ENCODE measurements around the gene PRPF18. TPM values are rescaled to one million over a fixed set of nuclear protein-coding genes. Genes with fewer than 3 reads are reported as not detected.

The PRPF18 gene
- total and polyA plus RNA-seq, 2 experiments from 2014 or later, result 19.3 to 24.7 TPM

- 94% methylated on average over 12 of the region's 12 CpGs for whole genome bisulfite sequencing (ENCODE audit: low lambda C conversion rate, missing lambda C conversion rate)
- no peak overlapping the region for H3K27ac ChIP-seq
- H3K9me2 ChIP-seq (replicated peaks; ENCODE audit: insufficient read depth), result no peaks in the 10 kb centered on the region
- no peak overlapping the region for H3K4me2 ChIP-seq
- no peaks in the 10 kb centered on the region for H3K36me3 ChIP-seq (replicated peaks; ENCODE audit: insufficient read depth, low read depth)
- TF ChIP-seq EZH2phosphoT487 (IDR thresholded peaks at IDR 0.05; ENCODE audit: low read depth, severe bottlenecking, unreplicated experiment) (no peak), CTCF (IDR thresholded peaks at IDR 0.05; ENCODE audit: poor library complexity) (no peak), EZH2 (IDR thresholded peaks at IDR 0.05; ENCODE audit: borderline replicate concordance) (no peak)
- DNase-seq (ENCODE audit: low spot score), result no peak
- no peaks in the 10 kb centered on the region for H3K9me3 ChIP-seq (ENCODE audit: low read depth)
- no peaks in the 10 kb centered on the region for H3K79me2 ChIP-seq
- H3K27me3 ChIP-seq, result no peaks in the 10 kb centered on the region
- no peak overlapping the region for H2AFZ ChIP-seq
- H3K4me3 ChIP-seq, result no peak overlapping the region
- no peaks in the 10 kb centered on the region for H4K20me1 ChIP-seq (ENCODE audit: insufficient read depth, poor library complexity, severe bottlenecking)
- H3K4me1 ChIP-seq (ENCODE audit: insufficient read depth), result no peaks in the 10 kb centered on the region
These were observed 61.7 kb downstream of the PRPF18 start for GRCh38 chr10:13648425-13648824.

GRCh38 chr10:13649844-13650520 is 63.2 kb downstream of the PRPF18 start:
- WGBS (ENCODE audit: low lambda C conversion rate, missing lambda C conversion rate), result 92% methylated on average over 5 of the region's 5 CpGs
- no peaks in the 10 kb centered on the region for H3K36me3 ChIP-seq (replicated peaks; ENCODE audit: insufficient read depth, low read depth)
- H2AFZ ChIP-seq, result no peak overlapping the region
- H3K27ac ChIP-seq, result no peak overlapping the region
- no peak overlapping the region for H3K4me2 ChIP-seq
- H3K79me2 ChIP-seq, result no peaks in the 10 kb centered on the region
- H4K20me1 ChIP-seq (ENCODE audit: insufficient read depth, poor library complexity, severe bottlenecking), result no peaks in the 10 kb centered on the region
- no peak for TF ChIP-seq CTCF (IDR thresholded peaks at IDR 0.05; ENCODE audit: poor library complexity)
- no peak for TF ChIP-seq EZH2 (IDR thresholded peaks at IDR 0.05; ENCODE audit: borderline replicate concordance)
- TF ChIP-seq EZH2phosphoT487 (IDR thresholded peaks at IDR 0.05; ENCODE audit: low read depth, severe bottlenecking, unreplicated experiment), result no peak
- no peak for DNase-seq (ENCODE audit: low spot score)
- H3K4me1 ChIP-seq (ENCODE audit: insufficient read depth), result no peaks in the 10 kb centered on the region
- no peaks in the 10 kb centered on the region for H3K9me3 ChIP-seq (ENCODE audit: low read depth)
- H3K4me3 ChIP-seq, result no peak overlapping the region
- H3K27me3 ChIP-seq, result no peaks in the 10 kb centered on the region
- no peaks in the 10 kb centered on the region for H3K9me2 ChIP-seq (replicated peaks; ENCODE audit: insufficient read depth)

- TF ChIP-seq CTCF (IDR thresholded peaks at IDR 0.05; ENCODE audit: poor library complexity) (no peak), EZH2 (IDR thresholded peaks at IDR 0.05; ENCODE audit: borderline replicate concordance) (no peak), EZH2phosphoT487 (IDR thresholded peaks at IDR 0.05; ENCODE audit: low read depth, severe bottlenecking, unreplicated experiment) (no peak)
- 80% methylated on average over 5 of the region's 5 CpGs for WGBS (ENCODE audit: low lambda C conversion rate, missing lambda C conversion rate)
- no peaks in the 10 kb centered on the region for H3K36me3 ChIP-seq (replicated peaks; ENCODE audit: insufficient read depth, low read depth)
- H3K4me3 ChIP-seq, result no peak overlapping the region
- no peak overlapping the region for H2AFZ ChIP-seq
- no peak overlapping the region for H3K4me2 ChIP-seq
- no peaks in the 10 kb centered on the region for H3K4me1 ChIP-seq (ENCODE audit: insufficient read depth)
- no peak for DNase-seq (ENCODE audit: low spot score)
- no peaks in the 10 kb centered on the region for H3K9me2 ChIP-seq (replicated peaks; ENCODE audit: insufficient read depth)
- H3K27me3 ChIP-seq, result no peaks in the 10 kb centered on the region
- no peaks in the 10 kb centered on the region for H4K20me1 ChIP-seq (ENCODE audit: insufficient read depth, poor library complexity, severe bottlenecking)
- no peaks in the 10 kb centered on the region for H3K9me3 ChIP-seq (ENCODE audit: low read depth)
- no peak overlapping the region for H3K27ac ChIP-seq
- no peaks in the 10 kb centered on the region for H3K79me2 ChIP-seq
These were observed 64.2 kb downstream of the PRPF18 start for GRCh38 chr10:13650961-13651360.

All from hepatocyte (in vitro differentiated cells).